Activated naive CD4-positive, alpha-beta T cell treated with anti-CD3 and anti-CD28 coated beads, Interleukin-2, amount 50 U/mL, for 72 hours (primary cell): ENCODE results near the gene PLEKHH3. TPM values are rescaled to one million over a fixed set of nuclear protein-coding genes. Genes with fewer than 3 reads are reported as not detected.

Source experiments
- ATAC-seq, 2 donors: fragments of 150-1000 bp; cut with Tn5 transposase; 2 replicates each; pipeline ENCODE4 v1.10.0; 2021; ENCODE audit warnings: mild to moderate bottlenecking in 2 of 2, moderate library complexity in 2 of 2
- DNase-seq, 2 donors: peaks; one replicate each; pipeline ENCODE4 v3.0.0; 2021 to 2022; ENCODE audit warnings: low spot score in 2 of 2
- H3K27ac Mint-ChIP-seq, 2 donors: one replicate each; pipeline ENCODE4 v1.8.0; 2022; ENCODE audit warnings: mild to moderate bottlenecking in 2 of 2, mixed read lengths in 2 of 2
- H3K36me3 Mint-ChIP-seq, 2 donors: one replicate each; pipeline ENCODE4 v1.8.0; 2022; ENCODE audit warnings: mixed read lengths in 2 of 2
- H3K9me3 Mint-ChIP-seq, 2 donors: one replicate each; pipeline ENCODE4 v1.8.0; 2022; ENCODE audit warnings: mixed read lengths in 2 of 2
- total RNA-seq, 2 donors: library from RNA; stranded (reverse); gene quantifications; one replicate each; pipeline ENCODE4 v1.2.3, GENCODE V29; 2022

Gene PLEKHH3, protein sequence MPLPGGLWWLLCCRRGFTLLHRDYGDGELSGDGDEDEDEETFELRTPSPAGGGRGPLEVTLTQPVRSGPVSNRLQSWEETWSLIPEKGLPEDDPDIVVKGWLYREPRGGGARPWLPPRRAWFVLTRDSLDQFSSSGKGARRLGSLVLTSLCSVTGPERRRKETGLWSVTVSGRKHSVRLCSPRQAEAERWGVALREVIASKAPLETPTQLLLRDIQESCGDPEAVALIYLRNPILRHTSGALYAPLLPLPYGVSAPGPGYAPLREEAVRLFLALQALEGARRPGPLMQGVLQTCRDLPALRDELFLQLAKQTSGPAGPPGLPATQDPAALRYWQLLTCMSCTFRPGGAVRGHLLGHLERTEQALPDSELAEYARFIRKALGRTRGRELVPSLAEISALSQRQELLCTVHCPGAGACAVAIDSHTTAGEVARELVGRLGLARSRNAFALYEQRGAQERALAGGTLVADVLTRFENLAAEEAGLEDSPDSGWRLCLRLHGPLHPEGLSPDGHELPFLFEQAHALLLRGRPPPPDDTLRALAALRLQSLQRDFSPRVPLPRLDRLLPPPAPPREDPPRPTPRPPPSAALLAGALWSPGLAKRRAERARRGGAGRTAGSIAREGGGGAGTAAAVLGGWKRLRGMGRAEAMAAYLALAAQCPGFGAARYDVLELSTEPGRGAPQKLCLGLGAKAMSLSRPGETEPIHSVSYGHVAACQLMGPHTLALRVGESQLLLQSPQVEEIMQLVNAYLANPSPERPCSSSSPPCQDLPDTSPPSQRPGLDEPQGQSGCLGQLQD
- 1 to 10 TPM; 1.2 to 2.9 TPM for total RNA-seq

DNA sequence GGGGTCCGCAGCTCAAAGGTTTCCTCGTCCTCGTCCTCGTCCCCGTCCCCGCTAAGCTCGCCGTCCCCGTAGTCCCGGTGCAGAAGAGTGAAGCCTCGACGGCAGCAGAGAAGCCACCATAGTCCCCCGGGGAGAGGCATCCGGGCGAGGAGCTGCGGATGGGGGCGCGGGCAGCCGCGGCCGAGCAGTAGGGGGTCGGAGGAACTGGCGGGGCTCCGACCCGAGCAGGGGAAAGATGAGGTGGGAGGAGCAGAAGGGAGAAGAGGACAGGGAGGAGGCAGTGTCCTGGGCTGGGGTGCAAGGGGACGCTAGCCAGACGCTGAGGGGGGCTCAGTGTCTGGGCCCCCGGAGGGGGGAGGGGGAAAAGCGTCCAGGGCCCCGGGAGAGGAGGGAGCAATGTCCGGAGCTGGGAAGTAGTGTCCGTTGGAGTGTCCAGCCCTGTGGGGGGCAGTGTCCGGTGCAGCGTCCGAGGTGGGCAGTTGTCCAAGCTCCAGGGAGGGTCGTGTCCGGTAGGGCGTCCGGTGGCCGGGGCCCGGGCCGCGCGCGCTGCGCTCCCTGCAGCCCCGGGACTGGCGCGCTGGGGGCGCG, at the start of gene PLEKHH3:
Gene PLEKHH3, minus strand, starts transcription at position 571 of the 588 bp plus-strand sequence. Its CDS starts 431 bp downstream, at position 140.
- Mint-ChIP-seq H3K9me3 (no peaks in the 10 kb centered on the region), H3K36me3 (no peaks in the 10 kb centered on the region), H3K27ac (peak within 1 kb of the TSS; percentile 63 to 72)
- ATAC-seq, result no peak
- DNase-seq, result no peak

DNA sequence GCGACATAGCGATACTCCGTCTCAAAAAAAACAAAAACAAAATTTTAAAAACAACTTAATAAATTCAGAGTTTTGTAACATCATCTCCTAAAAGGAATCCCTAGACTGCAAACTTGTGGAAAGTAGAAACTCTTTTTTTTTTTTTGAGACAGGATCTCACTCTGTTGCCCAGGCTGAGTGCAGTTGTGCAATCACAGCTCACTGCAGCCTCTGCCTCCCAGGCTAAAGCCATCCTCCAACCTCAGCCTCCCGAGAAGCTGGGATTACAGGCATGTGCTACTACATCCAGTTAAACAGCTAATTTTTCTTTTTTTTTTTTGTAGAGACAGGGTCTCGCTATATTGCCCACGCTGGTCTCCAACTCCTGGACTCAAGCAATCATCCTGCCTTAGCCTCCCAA, 48.3 kb upstream of the PLEKHH3 start:
- no peaks in the 10 kb centered on the region for H3K9me3 Mint-ChIP-seq
- DNase-seq, result no peak
- H3K27ac Mint-ChIP-seq, result no peak overlapping the region
- peaks cover 2 to 13% of the 10 kb centered on the region in 2 donors for H3K36me3 Mint-ChIP-seq
- no peak for ATAC-seq

DNA sequence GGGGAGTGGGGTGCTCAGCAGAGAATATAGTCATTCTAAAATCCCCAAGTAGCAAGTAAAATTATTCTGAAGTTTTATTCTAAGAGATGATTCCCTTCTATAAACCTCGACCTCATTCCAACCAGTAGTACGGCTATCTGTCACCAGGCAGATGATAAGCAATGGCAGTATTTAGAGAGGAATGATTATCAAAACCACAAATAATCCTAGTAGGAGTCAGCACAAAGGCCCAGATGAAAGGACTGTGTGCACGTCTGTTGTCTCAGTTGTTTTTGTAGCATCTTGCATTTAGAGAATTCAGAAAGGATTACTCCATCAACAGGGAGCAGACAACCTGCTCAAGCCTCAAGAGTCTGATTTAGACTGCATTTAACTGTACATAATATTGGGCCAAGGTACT, 46.8 kb upstream of the PLEKHH3 start:
- DNase-seq (no peak), ATAC-seq (no peak)
- H3K36me3 Mint-ChIP-seq, result peaks cover 10 to 15% of the 10 kb centered on the region in 2 donors
- no peak overlapping the region for H3K27ac Mint-ChIP-seq
- no peaks in the 10 kb centered on the region for H3K9me3 Mint-ChIP-seq

DNA sequence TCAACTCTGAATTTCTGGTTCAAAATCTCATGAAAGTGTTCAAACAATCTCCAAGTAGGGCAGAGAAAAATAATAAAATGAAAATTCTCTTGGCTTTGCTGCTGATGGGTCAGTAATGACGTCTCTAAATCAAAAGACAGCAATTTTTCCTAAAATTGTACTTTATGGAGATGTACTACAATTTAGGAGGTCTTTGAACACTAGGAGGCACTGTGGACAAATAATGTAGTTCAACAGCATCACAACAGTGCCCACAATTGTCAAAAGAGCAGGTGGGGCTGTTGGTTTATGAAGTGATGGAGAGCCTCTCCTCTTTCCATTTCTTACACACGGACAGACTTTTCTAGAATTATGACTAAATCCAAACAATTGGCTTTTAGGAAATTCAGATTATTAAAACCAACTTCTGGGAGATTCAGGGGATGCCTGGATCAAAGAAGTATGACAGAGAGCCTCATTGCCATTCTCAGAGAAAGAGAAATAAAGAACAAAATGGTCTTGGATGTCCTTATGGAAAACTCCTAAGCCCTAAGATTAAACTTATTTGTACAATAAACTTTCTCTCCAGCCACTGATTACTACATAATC, 44.3 kb upstream of the PLEKHH3 start:
- ATAC-seq, result peak; percentile 72 to 75

DNA sequence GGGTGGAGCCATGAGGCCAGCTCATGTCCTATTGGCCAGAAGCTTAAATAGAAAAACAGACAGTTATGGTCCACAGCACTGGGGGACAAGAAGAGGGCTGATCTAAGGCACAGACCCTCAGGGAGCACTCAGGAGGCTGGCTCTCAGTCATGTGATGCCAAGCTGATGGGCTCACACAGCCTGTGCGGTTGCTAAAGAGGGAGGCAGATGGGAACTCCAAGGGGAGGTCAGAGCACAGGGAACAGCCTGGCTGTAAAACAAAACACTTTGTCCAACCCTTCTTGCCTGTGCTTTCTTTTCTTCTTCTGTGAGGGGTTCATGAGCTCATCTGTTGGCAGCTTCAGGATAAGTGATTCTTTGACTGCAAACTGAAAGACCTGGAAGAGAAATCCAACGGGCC, 32.8 kb upstream of the PLEKHH3 start:
- no peak for DNase-seq
- Mint-ChIP-seq H3K36me3 (peaks cover 31 to 32% of the 10 kb centered on the region in 2 donors), H3K9me3 (no peaks in the 10 kb centered on the region), H3K27ac (no peak overlapping the region)
- ATAC-seq, result no peak

More for the DNA sequence above, 44.3 kb upstream of the PLEKHH3 start:
- no peak overlapping the region for H3K27ac Mint-ChIP-seq
- DNase-seq, result peak in 1 of 2 donors; percentile 28
- H3K9me3 Mint-ChIP-seq, result no peaks in the 10 kb centered on the region
- peaks cover 24 to 29% of the 10 kb centered on the region in 2 donors for H3K36me3 Mint-ChIP-seq

DNA sequence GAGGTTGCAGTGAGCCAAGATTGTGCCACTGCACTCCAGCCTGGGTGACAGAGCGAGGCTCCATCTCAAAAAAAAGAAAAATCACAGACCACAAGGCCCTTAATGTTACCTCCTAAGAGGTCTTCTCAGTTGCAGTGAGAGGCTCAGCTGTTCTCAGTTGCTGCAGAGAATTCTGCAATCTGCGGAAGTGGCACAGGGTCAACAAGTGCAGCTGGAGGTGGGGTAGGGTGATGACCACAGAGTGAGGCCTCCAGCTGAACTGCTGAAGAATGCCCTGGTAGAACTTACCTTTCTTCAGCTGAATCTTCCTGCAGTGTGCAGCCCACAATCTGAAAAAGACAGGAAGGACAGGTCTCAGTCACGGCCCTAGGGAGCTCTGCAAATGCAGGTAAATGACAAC, 31.8 kb upstream of the PLEKHH3 start:
- no peak overlapping the region for H3K27ac Mint-ChIP-seq
- H3K36me3 Mint-ChIP-seq, result peaks cover 40 to 41% of the 10 kb centered on the region in 2 donors
- ATAC-seq, result no peak
- H3K9me3 Mint-ChIP-seq, result no peaks in the 10 kb centered on the region
- no peak for DNase-seq

DNA sequence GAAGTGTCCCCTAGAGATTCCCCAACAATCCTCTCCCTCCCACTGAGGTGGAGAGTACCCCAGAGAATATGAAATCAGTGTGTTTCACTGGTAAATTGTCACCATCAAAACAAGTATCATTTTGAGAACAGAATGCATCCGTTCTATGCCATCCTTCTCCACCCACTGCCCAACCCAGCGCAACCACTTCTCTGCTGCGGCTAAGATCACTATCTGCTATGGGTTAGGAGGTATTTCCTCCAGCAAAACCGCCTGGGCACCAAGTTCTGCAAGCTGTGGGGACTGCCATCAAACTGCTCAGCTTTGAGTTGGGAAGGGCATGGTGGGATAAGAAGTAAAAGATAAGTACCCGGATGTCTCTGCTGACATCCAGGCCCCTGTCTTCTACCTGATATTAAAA, 29.9 kb upstream of the PLEKHH3 start:
- Mint-ChIP-seq H3K9me3 (no peaks in the 10 kb centered on the region), H3K27ac (no peak overlapping the region), H3K36me3 (peaks cover 36 to 47% of the 10 kb centered on the region in 2 donors)
- peak in 1 of 2 donors; percentile 23 for ATAC-seq
- no peak for DNase-seq

DNA sequence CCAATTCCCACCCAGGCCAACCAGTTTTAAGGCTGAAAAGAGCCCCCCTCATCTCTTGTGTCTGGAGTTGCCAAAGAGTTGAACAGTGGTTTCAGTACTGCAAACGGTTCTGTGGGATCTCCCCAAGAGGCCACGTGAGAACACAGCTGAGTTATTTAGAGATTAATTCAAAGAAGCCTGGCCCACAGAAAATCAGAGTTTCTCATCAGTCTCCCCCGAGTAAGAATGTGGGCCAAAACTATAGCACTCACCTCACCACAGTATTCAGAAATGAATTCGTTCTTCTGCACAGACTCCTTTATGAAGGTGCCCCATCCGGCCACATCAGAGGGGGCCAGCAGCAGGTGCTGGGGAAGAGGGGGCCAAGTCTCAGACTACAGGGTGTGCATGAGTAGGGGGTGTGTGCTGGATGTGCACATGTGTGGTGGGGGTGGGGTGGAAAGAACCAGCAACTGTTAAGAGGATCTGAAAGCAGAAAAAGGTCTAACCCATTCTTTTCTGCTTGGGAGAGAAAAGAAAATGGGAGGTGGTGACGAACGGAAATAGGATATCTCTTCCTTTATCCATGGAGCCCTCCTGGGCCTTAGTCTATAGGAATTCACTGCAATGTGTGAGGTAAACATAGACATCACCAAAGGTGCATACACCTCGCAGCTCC, 28.2 kb upstream of the PLEKHH3 start:
- Mint-ChIP-seq H3K36me3 (peaks cover 34 to 35% of the 10 kb centered on the region in 2 donors), H3K27ac (no peak overlapping the region), H3K9me3 (no peaks in the 10 kb centered on the region)
- DNase-seq (peak in 1 of 2 donors; percentile 71), ATAC-seq (peak; percentile 93 to 96)

DNA sequence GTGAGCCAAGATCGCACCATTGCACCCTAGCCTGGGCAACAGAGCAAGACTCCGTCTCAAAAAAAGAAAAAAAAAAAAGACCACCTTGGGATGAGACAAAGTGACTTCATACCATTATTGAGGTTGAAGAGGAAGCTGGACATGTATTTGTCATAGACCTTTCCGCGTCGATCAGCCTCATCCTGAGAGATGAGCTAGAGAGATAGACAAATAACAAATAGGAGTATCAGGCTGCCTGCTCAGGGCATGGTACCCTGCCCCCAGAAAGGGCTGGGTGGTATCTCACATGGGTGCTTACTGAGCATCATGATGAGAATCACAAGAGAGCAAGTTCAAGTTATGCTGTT, 27.7 kb upstream of the PLEKHH3 start:
- H3K9me3 Mint-ChIP-seq, result no peaks in the 10 kb centered on the region
- DNase-seq, result no peak
- H3K27ac Mint-ChIP-seq, result no peak overlapping the region
- H3K36me3 Mint-ChIP-seq, result peaks cover 34 to 35% of the 10 kb centered on the region in 2 donors
- no peak for ATAC-seq

DNA sequence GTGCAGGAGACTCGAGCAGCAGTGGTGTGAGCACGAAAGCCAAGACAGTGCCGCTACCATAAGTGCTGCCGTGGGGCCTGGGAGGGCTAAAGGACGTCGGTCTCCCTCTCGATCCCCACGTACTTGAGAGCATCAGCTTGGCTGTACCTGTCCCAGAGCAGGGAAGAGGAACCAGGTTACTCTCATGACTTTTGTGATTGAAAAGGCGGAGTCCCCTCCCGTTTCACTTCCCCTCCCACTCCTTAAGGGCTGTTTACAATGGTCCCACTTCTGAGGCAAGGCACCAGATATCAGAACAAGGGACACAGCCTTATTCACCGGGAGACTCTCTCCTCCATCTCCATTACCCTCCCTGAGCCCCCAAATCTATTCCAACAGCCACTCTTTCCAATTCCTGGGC, 25.7 kb upstream of the PLEKHH3 start:
- no peaks in the 10 kb centered on the region for H3K9me3 Mint-ChIP-seq
- no peak for ATAC-seq
- DNase-seq, result no peak
- H3K36me3 Mint-ChIP-seq, result peaks cover 22 to 27% of the 10 kb centered on the region in 2 donors
- no peak overlapping the region for H3K27ac Mint-ChIP-seq

DNA sequence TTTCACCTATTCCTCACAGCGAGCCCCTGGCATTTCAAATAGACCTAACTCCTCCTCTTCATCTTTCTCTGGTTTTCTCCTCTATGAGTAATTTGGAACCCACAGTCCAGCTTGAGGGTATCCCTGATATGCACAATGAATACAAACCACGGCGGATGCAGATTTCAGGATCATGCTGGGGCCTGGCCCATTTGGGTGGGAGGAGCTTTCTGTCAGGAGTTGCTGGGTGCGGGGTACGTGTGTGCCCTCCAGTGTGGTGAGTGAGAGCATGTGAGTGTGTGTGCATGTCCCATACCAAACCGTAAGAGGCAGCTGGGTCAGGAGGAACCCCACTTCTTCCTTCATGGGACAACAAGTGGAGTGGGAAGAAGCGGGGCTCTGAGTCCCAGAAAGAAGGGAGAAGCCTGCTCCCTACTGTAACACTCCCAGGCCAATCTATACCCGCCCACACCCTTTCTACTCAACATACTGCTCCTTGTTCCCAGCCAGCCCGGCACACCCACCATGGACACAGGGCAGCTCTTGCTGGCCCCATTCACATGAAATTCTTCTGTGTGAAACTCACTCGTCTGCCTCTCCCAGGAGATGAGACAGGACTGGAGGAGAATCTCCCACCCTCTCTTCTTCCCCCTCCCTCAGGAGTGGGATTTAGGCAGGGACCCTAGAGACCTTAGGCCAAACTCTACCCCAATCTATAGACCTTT, 23.9 kb upstream of the PLEKHH3 start:
- H3K9me3 Mint-ChIP-seq, result no peaks in the 10 kb centered on the region
- no peak for ATAC-seq
- no peak for DNase-seq
- H3K36me3 Mint-ChIP-seq, result peaks cover 20 to 27% of the 10 kb centered on the region in 2 donors
- no peak overlapping the region for H3K27ac Mint-ChIP-seq

DNA sequence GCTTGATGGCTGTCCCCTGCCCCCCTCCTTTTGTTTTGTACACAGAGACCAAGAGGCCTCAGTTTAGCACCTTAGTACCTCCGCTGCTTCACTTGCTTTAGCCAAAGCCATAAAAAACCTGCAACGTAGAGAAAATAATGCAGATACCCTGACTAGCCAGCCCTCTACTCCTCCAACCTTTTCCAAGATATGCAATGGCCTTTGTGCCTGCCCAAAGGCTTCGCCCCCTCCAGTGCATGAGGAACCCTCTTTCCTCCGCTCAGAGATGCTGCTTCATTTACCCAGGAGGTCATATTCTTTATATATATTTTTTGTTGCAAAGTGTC, 22.6 kb upstream of the PLEKHH3 start:
- no peaks in the 10 kb centered on the region for H3K9me3 Mint-ChIP-seq
- no peak for ATAC-seq

DNA sequence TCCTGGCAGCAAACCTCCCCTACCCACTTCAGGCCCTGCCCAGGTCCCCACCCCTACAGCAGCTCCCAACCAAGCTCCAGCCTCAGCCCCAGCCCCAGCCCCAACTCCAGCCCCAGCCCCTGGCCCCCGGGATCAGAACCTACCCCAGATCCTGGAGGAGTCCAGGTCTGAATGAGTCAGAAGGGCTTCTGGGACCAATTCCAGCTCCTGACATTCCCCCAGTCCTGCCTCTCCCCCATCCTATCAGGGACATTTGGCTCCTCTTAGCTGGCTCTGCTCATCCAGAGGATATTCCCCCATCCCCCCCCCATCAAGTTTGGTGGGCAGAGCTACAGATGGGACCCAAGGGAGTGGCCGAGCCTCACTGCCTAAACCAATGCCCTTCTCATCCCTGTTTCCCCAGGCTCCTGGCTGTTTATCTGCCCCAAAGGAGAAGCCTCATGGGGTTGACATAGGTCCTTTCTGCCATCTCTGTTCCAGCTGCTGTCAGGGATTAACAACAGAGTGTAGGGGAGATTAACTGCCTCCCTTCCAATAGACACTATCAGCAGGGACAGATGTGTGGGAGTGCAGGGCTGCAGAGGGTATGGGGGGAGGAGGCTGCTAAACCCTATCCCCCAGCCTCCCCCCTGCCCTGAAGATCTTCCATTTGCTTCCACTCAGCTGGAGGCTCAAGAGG, 22.1 kb upstream of the PLEKHH3 start:
- H3K27ac Mint-ChIP-seq, result no peak overlapping the region

More for the DNA sequence above, 22.6 kb upstream of the PLEKHH3 start:
- Mint-ChIP-seq H3K36me3 (peaks cover 16 to 17% of the 10 kb centered on the region in 2 donors), H3K27ac (no peak overlapping the region)
- DNase-seq, result no peak

DNA sequence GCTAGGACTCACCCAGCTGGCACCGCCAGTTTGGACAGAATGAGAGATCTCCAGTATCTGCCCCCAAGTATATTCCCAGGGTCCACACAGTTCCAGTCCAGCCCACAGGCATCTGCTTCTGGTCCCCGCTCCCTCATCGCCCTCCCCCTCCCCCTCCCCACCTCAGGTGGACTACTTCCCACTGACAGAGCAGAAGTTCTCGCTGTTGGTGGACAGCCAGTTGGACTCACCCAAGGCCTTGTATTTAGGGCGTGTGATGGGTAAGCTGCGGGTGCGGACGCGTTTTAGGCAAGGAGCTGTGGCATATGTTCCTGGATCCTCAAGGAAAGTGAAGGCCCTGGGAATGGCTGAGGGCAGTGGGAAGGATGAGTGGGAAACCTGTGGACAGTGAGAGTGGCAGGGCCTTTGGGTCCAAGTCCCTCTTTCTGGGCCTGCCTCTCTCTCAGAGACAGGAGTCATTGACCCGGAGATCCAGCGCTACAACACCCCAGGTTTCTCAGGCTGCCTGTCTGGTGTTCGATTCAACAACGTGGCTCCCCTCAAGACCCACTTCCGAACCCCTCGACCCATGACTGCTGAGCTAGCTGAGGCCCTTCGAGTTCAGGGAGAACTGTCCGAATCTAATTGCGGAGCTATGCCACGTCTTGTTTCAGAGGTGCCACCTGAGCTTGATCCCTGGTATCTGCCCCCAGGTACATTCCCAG, 20.5 kb upstream of the PLEKHH3 start:
- peaks cover 0 to 8% of the 10 kb centered on the region in 2 donors for H3K36me3 Mint-ChIP-seq

More for the DNA sequence above, 22.1 kb upstream of the PLEKHH3 start:
- H3K36me3 Mint-ChIP-seq, result peaks cover 12% of the 10 kb centered on the region in 2 donors
- no peak for ATAC-seq
- no peaks in the 10 kb centered on the region for H3K9me3 Mint-ChIP-seq
- DNase-seq, result peak in 1 of 2 donors; percentile 13

DNA sequence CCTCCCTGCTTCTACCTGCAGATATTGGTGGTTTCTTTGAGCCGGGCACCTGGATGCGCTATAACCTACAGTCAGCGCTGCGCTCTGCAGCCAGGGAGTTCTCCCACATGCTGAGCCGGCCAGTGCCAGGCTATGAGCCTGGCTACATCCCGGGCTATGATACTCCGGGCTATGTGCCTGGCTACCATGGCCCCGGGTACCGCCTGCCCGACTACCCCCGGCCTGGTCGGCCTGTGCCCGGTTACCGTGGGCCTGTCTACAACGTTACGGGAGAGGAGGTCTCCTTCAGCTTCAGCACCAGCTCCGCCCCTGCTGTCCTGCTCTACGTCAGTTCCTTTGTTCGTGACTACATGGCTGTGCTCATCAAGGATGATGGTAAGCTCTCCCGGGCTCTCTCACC, 18.7 kb upstream of the PLEKHH3 start:
- Mint-ChIP-seq H3K27ac (no peak overlapping the region), H3K9me3 (no peaks in the 10 kb centered on the region), H3K36me3 (no peaks in the 10 kb centered on the region)
- ATAC-seq (no peak), DNase-seq (no peak)

More for the DNA sequence above, 20.5 kb upstream of the PLEKHH3 start:
- Mint-ChIP-seq H3K9me3 (no peaks in the 10 kb centered on the region), H3K27ac (no peak overlapping the region)
- no peak for ATAC-seq
- DNase-seq, result no peak
